Measurements from ENCODE around the gene HBM.
"Not testable (repeated sequence)": the region's sequence is repeated elsewhere in the genome, so short reads cannot be mapped to it uniquely, and the experiment has no call there.

DNA sequence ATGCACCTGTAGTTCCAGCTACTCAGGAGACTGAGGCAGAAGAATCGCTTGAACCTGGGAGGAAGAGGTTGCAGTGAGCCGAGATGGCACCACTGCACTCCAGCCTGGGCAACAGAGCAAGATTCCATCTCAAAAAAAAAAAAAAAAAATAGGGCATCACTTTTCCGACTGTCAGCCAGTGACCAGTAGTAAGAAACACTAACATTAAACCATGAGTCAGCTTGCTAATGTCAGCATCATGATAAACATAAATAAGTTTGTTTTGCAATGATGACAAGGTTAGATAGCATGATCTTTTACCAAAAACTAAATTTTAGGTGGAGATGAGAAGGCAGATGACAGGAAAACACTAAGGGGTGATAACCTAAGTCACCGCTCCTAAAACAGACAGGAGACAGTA is 43.6 kb downstream of the HBM start:
- TF ChIP-seq, protein P1, sequence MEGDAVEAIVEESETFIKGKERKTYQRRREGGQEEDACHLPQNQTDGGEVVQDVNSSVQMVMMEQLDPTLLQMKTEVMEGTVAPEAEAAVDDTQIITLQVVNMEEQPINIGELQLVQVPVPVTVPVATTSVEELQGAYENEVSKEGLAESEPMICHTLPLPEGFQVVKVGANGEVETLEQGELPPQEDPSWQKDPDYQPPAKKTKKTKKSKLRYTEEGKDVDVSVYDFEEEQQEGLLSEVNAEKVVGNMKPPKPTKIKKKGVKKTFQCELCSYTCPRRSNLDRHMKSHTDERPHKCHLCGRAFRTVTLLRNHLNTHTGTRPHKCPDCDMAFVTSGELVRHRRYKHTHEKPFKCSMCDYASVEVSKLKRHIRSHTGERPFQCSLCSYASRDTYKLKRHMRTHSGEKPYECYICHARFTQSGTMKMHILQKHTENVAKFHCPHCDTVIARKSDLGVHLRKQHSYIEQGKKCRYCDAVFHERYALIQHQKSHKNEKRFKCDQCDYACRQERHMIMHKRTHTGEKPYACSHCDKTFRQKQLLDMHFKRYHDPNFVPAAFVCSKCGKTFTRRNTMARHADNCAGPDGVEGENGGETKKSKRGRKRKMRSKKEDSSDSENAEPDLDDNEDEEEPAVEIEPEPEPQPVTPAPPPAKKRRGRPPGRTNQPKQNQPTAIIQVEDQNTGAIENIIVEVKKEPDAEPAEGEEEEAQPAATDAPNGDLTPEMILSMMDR (IDR thresholded peaks at IDR 0.05; ENCODE audit: poor library complexity) = not testable (repeated sequence)
- not testable (repeated sequence) for TF ChIP-seq EZH2 (IDR thresholded peaks at IDR 0.05; ENCODE audit: borderline replicate concordance); EZH2phosphoT487 (IDR thresholded peaks at IDR 0.05; ENCODE audit: low read depth, severe bottlenecking, unreplicated experiment)

Measured in hepatocyte (in vitro differentiated cells).